Heart left ventricle (tissue), 13 donors: ENCODE results near the gene PRKG2.

Source experiments
- POLR2A ChIP-seq, 2 donors: fragments of 450-650 bp; IDR thresholded peaks; one replicate each; pipeline ENCODE4 v1.6.1; 2017; ENCODE audit warnings: antibody characterized with exemption in 2 of 2, mild to moderate bottlenecking in 2 of 2, moderate library complexity in 2 of 2
- TF ChIP-seq, protein P1 (sequence below), 12 donors: fragments of 200-600 bp; sonication (generic) in 4 of 12; IDR thresholded peaks; one replicate each; pipeline versions ENCODE4 v1.5.0 to v1.8.0; 2018 to 2022; ENCODE audit warnings: antibody characterized with exemption in 12 of 12, mild to moderate bottlenecking in 5 of 12
- donor health status: ischemic (EF 13 %, LVEDD 7.1; RV severe dilation, severe dysfunction).
- donor health status: DM: no; HTN: yes; CAD: no.
- donor health status: DM: no; HTN: no; CAD: no.
- donor health status: ischemic (EF 25% LVEDD 6.9; RV normal size, moderate dysfunction).
- donor health status: ischemic (EF 25% LVEDD 5.7; RV mildly dilated, moderate dysfunction).
- donor health status: ischemic (EF 35%, LVEDD 5.7; RV mildly dilated, moderate dysfunction).
- donor health status: nonischemic (EF 11% LVEDD 7.7; RV severe dilation, severe dysfunction).
- donor health status: DM: yes; HTN: yes; CAD: no.
- donor health status: PGD.
- donor health status: ischemic (EF 29% LVEDD 5.4; RV normal size, mild dysfunction).
- donor health status: nonischemic (EF 23%, LVEDD 6.1; RV moderate dilation, normal function).

DNA sequence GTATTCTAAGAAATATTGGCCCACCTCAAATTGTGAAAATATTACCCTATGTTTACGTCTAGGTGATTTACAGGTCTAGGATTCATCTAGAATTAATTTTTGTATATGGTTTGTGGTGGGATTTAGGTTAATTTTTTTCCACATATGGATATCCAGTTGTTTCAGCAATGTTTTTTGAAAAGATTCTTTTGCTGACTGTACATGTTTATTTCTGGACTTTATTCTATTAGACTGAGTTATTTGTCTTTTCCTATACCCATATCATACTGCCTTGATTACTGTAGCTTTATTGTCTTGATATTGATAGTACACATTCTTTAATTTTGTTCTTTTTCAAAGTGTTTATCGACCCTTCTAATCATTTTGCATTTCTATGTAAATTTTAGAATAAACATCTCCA, 83.5 kb downstream of the PRKG2 start:
- no peak for TF ChIP-seq POLR2A (IDR thresholded peaks at IDR 0.05)
- TF ChIP-seq, protein P1, sequence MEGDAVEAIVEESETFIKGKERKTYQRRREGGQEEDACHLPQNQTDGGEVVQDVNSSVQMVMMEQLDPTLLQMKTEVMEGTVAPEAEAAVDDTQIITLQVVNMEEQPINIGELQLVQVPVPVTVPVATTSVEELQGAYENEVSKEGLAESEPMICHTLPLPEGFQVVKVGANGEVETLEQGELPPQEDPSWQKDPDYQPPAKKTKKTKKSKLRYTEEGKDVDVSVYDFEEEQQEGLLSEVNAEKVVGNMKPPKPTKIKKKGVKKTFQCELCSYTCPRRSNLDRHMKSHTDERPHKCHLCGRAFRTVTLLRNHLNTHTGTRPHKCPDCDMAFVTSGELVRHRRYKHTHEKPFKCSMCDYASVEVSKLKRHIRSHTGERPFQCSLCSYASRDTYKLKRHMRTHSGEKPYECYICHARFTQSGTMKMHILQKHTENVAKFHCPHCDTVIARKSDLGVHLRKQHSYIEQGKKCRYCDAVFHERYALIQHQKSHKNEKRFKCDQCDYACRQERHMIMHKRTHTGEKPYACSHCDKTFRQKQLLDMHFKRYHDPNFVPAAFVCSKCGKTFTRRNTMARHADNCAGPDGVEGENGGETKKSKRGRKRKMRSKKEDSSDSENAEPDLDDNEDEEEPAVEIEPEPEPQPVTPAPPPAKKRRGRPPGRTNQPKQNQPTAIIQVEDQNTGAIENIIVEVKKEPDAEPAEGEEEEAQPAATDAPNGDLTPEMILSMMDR (IDR thresholded peaks at IDR 0.05), result no peak
